ENCODE data around the gene GOLM1.

The GOLM1 gene

DNA sequence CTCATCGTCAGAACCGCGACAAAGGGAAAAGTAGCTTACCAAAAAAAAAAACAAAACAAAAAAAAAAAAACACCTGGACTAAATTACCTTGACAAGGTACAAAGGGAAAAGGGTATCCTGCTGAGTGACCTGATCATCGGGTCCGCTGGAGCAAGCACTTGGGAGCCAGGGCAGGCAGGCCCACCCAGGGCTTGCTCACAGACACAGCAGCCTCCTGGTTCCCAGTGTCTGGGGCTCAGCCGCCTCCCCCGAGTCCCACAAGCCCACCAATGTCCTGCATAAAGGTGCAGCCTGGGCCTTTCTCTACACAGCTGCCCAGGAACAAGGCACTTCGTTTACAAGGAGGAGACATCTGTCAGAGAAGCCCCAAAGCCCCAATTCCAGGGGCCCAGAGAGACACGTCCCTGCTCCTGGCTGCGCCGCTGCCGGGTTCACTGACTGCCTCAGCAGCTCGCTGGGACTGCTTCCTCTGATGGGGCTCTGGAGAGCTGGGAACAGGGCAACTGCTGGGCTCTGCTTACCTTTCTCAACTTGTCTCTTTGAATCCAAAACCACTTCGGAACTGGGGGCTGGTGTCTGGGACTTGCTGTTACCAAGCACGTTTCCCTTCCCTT, 63.4 kb downstream of the GOLM1 start:
- TF ChIP-seq, protein P1, sequence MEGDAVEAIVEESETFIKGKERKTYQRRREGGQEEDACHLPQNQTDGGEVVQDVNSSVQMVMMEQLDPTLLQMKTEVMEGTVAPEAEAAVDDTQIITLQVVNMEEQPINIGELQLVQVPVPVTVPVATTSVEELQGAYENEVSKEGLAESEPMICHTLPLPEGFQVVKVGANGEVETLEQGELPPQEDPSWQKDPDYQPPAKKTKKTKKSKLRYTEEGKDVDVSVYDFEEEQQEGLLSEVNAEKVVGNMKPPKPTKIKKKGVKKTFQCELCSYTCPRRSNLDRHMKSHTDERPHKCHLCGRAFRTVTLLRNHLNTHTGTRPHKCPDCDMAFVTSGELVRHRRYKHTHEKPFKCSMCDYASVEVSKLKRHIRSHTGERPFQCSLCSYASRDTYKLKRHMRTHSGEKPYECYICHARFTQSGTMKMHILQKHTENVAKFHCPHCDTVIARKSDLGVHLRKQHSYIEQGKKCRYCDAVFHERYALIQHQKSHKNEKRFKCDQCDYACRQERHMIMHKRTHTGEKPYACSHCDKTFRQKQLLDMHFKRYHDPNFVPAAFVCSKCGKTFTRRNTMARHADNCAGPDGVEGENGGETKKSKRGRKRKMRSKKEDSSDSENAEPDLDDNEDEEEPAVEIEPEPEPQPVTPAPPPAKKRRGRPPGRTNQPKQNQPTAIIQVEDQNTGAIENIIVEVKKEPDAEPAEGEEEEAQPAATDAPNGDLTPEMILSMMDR (IDR thresholded peaks at IDR 0.05; ENCODE audit: low read depth, low read length): no peak
- no peak overlapping the region for H3K4me3 ChIP-seq (ENCODE audit: low read depth, low read length)

DNA sequence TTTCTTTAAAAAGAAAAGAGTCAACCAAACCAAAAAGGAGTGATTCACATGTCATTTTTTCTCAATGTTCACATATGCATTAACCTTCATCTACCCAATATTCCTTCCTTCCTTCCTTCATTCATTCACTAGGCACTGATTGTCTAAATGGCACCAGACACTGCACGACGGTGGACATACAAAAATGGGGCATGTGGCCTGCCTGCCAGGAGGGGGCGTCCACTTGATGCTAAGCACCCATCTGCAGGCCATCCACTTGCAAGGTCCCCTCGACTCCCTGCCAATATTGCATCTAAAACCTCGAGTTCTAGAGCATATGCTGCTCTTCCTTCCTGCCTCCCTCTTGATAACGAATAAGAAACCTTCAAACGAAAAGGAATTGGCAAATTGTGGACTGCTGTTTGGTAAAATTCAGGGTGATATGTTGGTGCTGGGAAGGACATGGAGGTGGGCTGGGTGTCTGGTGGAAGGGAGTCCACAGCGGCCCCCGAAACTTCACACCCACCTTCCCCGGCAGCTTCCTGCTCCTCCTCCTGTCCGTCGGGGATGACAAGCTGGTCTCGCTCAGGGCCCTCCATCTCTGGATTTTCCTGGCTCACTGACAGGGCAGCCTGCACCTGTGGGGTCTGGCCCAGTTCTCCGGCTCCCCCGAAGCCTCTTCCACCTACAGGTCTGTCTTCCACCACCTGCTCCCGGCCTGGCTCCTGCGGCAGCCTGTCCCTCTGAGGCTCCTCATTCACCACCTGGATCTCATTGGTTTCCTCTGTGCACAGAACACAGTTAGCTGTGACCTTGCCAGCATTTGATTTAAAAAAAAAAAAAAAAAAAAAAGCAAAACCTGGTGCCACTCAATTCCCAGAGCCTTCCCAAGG, 64.3 kb downstream of the GOLM1 start:
- H3K4me3 ChIP-seq (ENCODE audit: low read depth, low read length): no peak overlapping the region
- TF ChIP-seq, protein P1 (IDR thresholded peaks at IDR 0.05; ENCODE audit: low read depth, low read length): peak; percentile 42; the same call in 1 of the 2 replicates

DNA sequence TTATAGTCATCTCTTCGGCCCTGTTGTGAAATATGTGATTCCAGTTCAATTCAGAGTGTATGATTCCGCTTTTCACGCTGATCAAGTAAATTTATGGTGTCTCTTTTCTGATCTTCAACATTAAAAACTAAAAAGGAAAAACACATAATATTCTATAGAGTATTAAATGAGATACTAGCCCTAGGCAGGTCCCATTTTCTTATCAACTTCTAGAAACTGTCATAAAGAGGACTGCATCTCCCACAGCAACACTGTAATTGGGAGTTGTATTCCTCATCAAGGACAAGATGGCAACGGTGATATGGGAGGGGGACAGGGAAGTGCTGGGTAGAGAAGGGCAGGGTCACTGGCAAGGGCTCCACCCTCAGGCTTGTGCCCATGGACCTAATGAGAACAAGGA, 71.6 kb downstream of the GOLM1 start:
- TF ChIP-seq, protein P1 (IDR thresholded peaks at IDR 0.05; ENCODE audit: low read depth, low read length): no peak
- no peak overlapping the region for H3K4me3 ChIP-seq (ENCODE audit: low read depth, low read length)

DNA sequence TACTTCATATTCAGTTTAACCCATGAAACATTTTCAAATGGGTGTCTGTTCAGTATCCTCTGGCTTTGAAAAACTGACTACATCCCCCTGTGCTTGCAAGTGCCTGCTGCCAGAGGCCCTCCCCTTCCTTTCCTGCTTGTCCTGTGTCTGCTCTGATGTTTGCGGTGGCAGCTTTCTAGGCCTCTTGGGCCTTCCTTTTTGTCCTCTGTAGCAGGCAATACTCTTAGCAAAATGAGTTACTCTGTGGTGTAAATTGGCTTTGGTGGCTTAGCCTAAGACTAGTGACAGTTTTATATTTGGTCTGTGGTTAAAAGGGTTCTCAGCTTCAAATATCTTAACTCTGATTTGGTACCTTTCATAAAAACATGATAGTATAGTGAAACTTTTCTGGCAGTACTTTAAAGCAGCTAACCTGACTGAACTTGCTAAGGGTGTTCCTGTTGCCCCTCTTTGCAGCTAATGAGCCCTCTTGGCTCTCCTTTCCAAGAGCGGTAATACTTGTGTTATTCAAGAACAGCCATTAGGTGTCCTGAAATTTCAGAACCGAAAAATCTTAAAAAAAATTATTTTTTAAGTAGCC, 76.6 kb downstream of the GOLM1 start:
- TF ChIP-seq, protein P1 (IDR thresholded peaks at IDR 0.05; ENCODE audit: low read depth, low read length): no peak
- H3K4me3 ChIP-seq (ENCODE audit: low read depth, low read length): no peak overlapping the region

DNA sequence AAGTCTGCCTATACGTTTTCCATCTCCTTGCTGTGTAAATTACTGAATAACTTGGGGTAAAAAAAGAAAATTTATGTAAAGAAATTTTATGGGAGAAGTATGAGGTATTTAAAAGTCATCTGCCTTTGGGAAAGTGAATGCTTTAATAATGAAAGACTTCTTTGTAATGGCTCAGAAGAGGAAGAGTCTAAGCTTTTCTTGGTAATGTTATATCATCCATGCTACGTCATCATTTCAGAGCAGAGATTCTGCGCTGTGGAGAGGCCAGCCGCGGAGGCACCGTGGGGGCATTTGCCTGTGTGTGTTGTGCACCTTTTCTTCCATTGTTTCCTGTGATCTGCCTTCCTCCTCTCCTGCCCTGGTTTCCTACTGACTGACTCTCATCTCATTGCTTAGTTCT, 78.2 kb downstream of the GOLM1 start:
- H3K4me3 ChIP-seq (ENCODE audit: low read depth, low read length): no peak overlapping the region
- TF ChIP-seq, protein P1 (IDR thresholded peaks at IDR 0.05; ENCODE audit: low read depth, low read length): no peak

DNA sequence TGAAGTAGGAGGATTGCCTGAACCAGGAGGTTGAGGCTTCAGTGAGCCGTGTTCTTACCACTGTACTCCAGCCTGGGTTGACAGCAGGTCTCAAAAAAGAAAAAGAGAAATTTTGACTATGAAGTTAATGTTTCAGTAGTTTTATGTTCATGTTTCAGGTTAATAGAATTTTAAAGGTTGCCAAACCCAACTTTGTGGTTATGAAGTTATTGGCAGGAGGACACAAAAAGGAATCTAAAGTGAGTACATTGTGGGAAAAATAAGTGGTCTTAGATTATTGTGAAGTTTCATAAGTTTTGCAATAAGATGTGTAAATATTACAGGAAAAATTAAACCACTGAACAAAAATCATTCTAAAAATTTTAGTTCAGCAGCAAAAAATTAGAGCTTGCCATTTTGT, 78.6 kb downstream of the GOLM1 start:
- no peak overlapping the region for H3K4me3 ChIP-seq (ENCODE audit: low read depth, low read length)

More for the DNA sequence above, 78.6 kb downstream of the GOLM1 start:
- TF ChIP-seq, protein P1 (IDR thresholded peaks at IDR 0.05; ENCODE audit: low read depth, low read length): no peak

All from WI38 (cell line).